NCI-H2029 (cell line): ENCODE data around the gene HARS1.
"Not testable (repeated sequence)": the region's sequence is repeated elsewhere in the genome, so short reads cannot be mapped to it uniquely, and the experiment has no call there.

ENCODE experiments used
- DNase-seq: peaks from one replicate; lab custom pipeline; 2025; lab: John Stamatoyannopoulos, UW

HARS1 gene, protein sequence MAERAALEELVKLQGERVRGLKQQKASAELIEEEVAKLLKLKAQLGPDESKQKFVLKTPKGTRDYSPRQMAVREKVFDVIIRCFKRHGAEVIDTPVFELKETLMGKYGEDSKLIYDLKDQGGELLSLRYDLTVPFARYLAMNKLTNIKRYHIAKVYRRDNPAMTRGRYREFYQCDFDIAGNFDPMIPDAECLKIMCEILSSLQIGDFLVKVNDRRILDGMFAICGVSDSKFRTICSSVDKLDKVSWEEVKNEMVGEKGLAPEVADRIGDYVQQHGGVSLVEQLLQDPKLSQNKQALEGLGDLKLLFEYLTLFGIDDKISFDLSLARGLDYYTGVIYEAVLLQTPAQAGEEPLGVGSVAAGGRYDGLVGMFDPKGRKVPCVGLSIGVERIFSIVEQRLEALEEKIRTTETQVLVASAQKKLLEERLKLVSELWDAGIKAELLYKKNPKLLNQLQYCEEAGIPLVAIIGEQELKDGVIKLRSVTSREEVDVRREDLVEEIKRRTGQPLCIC

DNA sequence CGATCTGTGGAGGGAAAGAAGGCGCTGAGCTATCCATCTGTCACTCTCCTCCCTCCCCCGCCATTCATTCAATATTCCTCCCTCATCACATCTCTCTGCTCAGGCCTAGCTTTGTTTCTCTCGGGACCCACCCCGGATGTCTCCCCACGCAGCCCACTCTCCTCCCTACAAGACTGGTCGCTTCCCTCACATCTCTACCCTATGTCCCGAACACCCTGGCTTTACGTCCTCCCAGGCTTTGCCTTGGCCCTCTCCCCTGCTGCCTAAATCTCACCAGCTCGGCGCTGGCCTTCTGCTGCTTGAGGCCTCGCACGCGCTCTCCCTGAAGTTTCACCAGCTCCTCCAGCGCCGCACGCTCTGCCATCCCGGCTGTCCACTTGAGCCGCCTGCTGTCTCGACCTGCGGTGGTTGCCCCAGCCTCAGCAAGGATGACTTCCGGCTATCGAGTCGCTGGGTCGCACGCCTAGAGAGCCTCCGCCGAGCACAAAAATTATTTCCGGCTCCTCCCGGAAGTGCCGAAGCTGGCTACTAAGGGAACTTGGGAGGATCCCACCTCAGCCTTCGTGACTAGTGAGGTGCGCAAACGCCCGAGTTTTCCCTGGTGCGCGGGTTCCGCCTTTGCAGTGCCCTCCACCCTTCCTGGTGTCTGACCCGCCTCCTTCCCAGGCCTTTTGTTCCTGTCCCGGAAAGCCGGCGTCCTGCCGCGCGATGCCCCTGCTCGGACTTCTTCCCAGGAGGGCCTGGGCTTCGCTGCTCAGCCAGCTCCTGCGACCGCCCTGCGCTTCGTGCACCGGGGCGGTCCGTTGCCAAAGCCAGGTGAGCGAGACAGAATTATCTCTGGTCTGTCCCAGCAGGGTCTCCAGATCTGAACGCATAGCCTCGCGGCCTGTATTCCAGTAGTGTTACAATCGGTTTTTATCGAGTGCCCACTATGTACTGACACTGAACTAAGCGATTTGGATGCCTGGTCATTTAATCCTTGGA, at the start of gene HARS1, which contains the start of gene HARS2:
HARS1 (minus strand) TSS at position 430 of the 984 bp plus-strand sequence; CDS start at position 364, 66 bp downstream.
HARS2 (plus strand) TSS at position 515 of the 984 bp plus-strand sequence; CDS start at position 709, 194 bp downstream.
- DNase-seq = peak; percentile 95

GRCh38 chr5:140737486-140737885, 46.3 kb upstream of the HARS1 start:
- no peak for DNase-seq

- DNase-seq = no peak
These were observed 43.2 kb upstream of the HARS1 start for GRCh38 chr5:140734354-140734753.

- DNase-seq = no peak
These were observed 41.9 kb upstream of the HARS1 start for GRCh38 chr5:140733098-140733497.

DNA sequence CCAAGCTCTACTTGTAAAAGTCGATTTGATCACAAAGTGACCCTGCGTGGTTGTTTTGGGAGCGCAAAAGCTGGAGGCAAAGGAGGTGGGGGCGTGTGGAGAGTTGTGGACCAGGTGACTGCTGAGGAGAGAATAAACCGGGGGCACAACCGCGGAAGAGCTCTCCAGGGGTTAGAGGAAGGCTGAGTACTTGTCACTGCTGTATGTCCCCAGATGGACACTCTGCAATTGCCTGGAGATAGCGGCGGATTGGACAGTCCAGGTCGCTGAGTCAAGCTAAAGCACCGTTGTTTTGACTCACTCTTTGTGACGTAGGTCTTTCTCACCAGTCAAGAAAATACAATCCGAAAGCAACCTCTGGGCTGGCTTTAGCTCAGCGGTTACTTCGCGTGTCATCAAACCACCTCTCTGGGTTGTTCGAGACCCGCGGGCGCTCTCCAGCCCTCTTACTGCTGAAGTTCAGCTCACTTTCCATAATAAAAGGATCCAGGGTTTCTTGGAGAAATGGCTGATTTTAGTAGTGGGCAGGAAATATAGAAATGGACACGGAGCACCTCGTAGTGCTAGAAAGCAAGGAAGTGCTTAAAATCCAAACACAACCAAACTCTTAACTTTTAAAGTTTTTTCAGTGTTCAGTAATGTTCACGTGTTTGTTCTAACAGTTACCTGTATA, 34.8 kb upstream of the HARS1 start:
- peak; percentile 22 for DNase-seq

- DNase-seq = not testable (repeated sequence)
These were observed 30.2 kb upstream of the HARS1 start for GRCh38 chr5:140721395-140721794.

GRCh38 chr5:140720738-140721137, 29.6 kb upstream of the HARS1 start:
- DNase-seq = not testable (repeated sequence)

GRCh38 chr5:140718266-140718592, 27.1 kb upstream of the HARS1 start:
- DNase-seq = no peak

- DNase-seq = not testable (repeated sequence)
These were observed 25.1 kb upstream of the HARS1 start for GRCh38 chr5:140716238-140716637.

DNA sequence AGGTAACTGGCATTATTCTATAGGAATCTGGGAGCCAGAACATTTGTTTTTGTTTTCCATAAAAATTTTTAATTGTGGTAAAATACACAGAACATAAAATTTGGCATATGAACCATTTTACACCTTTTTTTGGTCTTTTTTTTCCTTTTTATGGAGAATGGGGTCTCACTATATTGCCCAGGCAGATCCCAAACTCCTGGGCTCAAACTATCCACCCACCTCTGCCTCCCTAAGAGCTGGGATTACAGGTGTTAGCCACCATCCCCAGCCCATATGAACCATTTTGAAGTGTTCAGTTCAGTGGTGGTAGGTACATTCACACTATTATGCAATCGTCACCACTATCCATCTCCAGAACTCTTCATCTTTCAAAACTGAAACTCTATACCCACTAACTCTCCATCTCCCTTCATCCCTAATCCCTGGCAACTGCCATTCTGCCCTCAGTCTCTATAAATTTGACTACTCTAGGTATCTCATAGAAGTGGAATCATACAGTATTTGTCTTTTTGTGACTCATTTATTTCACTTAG, 22.5 kb upstream of the HARS1 start:
- DNase-seq = no peak

DNA sequence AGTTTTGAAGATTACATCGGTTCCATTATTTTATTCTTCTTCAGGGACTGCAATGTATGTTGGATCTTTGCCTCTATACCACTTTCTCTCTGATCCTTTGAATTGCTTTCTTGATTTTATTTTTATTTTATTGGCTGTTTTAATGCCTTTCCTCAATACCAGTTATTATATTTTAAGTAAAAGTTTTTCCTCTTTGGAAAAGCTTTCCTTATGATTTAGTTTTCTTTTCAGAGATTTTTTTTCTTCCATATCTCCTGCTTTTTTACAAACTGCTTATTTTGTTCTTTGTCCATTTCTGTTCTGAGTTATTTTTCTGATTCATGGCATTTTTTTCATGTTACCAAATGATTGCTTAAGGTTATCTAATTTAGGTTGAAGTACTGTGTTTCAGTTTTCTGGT, 20.6 kb upstream of the HARS1 start:
- DNase-seq = no peak

- peak; percentile 78 for DNase-seq
These were observed 19.9 kb upstream of the HARS1 start for GRCh38 chr5:140710899-140711552.

DNA sequence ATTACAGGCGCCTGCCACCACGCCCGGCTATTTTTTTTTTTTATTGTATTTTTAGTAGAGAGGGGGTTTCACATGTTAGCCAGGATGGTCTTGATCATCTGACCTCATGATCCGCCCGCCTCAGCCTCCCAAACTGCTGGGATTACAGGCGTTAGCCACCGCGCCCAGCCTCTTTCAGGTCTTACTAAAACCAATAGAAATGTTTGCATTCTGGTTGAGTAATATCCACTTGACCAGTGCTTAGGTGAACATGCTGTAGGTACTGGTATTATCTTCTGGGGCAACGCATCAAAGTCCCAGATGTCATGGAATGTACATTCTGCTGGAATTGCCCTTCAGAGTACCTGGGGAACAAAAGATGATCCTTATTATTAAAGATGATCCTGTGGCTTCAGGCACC, 17.6 kb upstream of the HARS1 start:
- not testable (repeated sequence) for DNase-seq

GRCh38 chr5:140707812-140708211, 16.6 kb upstream of the HARS1 start:
- no peak for DNase-seq

DNA sequence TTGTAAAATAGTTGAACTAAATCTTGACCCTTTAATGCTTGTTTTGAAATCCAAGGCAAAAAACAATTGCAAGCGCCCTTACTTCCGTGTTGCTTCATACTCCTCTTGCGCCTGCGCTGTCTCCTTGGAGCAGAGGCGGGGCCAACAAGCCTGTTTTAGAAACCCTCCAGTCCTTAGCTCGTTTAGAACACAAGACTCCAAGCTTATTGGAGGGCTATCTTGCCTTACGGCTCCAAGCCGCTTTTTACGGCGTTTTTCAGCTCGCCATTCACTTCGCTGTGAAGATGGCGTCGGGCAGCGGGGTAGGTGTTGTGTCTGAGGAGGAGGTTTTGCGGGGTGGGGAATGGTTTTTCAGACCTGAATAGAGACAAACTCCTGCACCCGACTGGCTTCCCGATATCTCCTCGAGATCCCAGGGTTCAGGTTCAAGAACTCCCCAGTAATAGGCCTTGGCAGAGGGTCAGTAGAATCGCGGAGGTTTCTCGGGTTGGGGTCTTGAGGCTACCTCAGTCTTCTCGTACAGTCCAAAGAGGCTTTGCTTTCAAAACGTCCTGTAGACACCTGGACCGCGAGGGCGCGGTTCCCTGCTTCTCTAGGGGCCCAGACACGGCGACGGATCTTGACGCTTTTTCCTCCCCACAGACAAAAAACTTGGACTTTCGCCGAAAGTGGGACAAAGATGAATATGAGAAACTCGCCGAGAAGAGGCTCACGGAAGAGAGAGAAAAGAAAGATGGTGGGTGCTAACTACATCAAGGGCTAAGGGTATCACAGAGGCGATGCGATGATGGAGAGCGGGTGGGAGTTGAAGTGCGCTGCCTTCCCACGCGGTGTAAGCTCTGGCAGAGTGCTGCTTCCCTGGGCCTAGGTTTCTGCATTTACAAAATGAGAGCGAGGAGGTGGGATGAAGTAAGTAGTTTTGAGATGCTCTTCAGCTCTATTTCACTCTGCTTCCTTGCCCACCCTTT, 9.3 kb upstream of the HARS1 start, which contains the start of gene ZMAT2:
ZMAT2 (plus strand) TSS at position 271 of the 968 bp plus-strand sequence; CDS start at position 285, 14 bp downstream.
- DNase-seq = peak; percentile 98

DNA sequence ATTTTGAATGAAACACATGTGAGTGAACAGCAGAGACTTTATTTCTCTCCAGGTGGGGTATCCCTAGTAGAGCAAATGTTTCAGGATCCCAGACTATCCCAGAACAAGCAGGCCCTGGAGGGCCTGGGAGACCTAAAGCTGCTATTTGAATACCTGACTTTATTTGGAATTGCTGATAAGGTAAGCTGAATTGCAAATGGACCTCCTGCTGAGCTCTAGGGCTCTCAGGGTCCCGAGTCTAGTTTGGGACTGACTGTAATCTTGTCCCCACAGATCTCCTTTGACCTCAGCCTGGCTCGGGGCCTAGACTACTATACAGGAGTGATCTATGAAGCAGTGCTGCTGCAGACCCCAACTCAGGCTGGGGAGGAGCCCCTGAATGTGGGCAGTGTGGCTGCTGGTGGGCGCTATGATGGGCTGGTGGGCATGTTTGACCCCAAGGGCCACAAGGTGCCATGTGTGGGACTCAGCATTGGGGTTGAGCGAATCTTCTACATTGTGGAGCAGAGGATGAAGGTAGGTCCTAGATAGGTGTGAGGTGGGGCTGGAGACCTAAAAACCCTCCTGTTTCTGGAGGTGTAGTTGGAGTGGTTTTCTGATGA, 5.8 kb upstream of the HARS1 start:
- no peak for DNase-seq

GRCh38 chr5:140694276-140694675, 3.1 kb upstream of the HARS1 start:
- DNase-seq = no peak

GRCh38 chr5:140690376-140690932, 716 bp downstream of the HARS1 start:
- no peak for DNase-seq

- DNase-seq = no peak
These were observed 12.2 kb downstream of the HARS1 start for GRCh38 chr5:140678993-140679392.
